DMS153 treated with DMSO at 0.1 percent for 48 hours (cell line): ENCODE results near the gene OLR1.
A peak's percentile ranks its signal among the peaks of the same experiment; 100 is the strongest.

Source experiments
- DNase-seq: peaks from one replicate; lab custom pipeline; 2025; ENCODE audit not compliant: unreplicated experiment; lab: John Stamatoyannopoulos, UW

The OLR1 gene

DNA sequence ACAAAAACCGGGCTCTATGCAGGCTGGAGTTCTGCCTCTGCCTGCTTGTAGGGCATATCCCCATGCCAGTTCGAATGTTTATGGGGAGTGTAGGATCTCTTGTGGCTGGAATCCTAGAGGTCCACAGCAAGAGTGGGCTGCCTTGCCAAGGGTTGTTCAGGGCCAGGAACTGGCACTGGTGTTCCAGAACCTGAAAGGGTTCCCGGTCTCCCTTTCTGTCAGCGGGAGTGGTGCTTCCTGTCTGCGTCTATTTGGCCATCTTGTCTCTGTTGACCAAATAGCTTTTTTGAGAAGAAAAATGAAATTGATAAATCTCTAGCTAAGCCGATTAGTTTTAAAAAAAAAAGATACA lies 17.8 kb downstream of the OLR1 start:
- no peak for DNase-seq

GRCh38 chr12:10153271-10154144 lies 18.4 kb downstream of the OLR1 start:
- peak; percentile 82 for DNase-seq

- DNase-seq, result no peak
Observed at GRCh38 chr12:10151621-10152020, 20.3 kb downstream of the OLR1 start.

- DNase-seq, result no peak
Observed at GRCh38 chr12:10147714-10148403, 24.1 kb downstream of the OLR1 start.

- DNase-seq, result no peak
Observed at GRCh38 chr12:10142976-10143589, 28.8 kb downstream of the OLR1 start.

GRCh38 chr12:10140001-10140400 lies 31.9 kb downstream of the OLR1 start:
- peak; percentile 83 for DNase-seq

- peak; percentile 99 for DNase-seq
Observed at GRCh38 chr12:10136637-10137205, 35.2 kb downstream of the OLR1 start.

DNA sequence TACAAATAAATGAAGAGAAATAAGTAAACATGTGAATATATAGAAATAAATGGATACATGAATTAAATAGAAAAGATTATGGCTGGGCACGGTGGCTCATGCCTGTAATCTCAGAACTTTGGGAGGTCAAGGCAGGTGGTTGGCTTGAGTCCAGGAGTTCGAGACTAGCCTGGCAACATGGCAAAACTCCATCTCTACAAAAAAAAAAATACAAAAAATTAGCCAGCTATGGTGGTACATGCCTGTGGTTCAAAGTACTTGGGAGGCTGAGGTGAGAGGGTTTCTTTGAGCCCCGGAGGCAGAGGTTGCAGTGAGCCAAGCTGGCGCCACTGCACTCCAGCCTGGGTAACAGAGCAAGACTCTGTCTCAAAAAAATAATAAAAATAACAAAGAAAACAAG lies 36.8 kb downstream of the OLR1 start:
- no peak for DNase-seq

- DNase-seq, result no peak
Observed at GRCh38 chr12:10132850-10133370, 39.0 kb downstream of the OLR1 start.

DNA sequence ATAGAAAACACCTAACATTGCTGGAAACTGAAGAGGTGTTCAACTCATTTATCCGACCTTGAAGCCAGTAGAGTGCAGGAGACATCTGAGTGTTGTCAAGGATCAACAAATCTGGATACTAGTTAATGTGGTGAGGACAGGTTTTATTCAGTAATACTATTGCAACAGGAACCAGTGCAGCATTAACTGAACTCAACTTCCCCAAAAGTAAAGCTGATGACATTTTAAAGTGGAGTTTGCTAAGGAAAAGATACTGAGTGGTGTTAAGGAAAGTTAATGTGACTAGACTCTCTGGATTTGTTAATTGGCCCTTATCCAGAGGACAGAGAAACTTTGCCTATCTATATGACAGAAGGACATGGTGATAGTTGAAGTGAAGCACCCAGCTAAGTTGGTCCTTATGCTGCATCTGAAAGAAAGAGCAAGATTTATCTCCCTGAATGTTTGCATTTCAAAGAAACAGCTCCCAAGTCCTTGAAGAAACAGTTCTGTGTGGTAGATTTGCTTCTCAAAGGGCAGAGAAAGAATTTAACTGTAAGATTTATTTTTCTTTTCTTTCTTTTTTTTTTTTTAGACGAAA lies 40.7 kb downstream of the OLR1 start:
- no peak for DNase-seq

- peak; percentile 6 for DNase-seq
Observed at GRCh38 chr12:10130042-10130441, 41.9 kb downstream of the OLR1 start, which contains the start of gene CLEC7A. TSS of gene CLEC7A (minus strand) at chr12:10130199. CDS start at chr12:10130082, 117 bp downstream.

DNA sequence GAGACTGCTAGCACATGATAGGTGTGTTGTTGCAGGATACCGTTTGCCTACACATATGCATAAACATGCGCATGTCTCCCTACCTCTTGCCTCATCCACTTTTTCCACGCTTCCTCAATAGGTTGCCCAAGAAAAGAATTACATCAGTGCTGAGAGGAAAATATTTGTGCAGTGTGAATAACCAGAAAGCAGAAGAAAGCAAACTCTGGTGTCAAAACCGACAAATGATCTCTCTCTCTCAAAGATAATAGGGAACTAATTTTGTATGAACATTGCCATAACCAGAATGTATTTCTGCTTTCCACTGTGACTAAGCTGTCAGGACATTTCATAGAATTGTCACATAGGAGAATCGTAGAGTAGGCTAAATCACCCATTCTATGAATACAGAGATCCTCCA lies 43.2 kb downstream of the OLR1 start:
- no peak for DNase-seq

DNA sequence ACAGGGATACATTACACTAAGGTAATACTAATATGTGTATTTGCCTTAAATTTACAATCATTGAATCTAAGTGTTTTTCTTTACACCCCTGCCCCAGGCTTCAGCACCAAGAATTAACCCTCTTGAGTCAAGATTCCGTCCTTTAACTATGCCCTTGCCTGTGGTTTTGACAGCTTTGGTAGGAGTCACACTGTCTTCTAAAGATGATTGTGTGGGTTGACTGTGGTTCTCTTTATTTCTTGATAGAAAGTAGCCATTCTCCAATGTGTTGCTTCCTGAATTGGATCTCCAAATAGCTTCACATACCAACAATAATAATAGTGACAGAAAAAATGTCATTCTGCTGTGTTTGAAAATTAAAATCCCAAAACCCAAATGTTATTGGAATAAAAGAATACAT lies 45.5 kb downstream of the OLR1 start:
- no peak for DNase-seq

DNA sequence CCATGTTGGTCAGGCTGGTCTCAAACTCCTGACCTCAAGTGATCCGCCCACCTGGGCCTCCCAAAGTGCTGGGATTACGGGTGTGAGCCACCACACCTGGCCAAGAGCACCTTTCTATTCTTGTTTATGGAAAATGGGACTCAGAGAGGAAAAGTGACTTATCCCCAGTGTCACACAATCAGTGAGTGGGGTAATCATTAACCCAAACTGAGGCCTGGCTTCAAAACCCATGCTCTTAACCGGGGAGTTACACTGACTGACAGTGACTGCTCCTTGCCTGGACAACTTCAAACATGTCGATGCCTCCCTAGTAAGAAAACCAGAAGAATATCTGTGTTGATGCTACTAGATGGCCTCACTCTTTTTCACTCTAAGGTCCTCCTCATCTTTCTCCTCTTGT lies 49.2 kb downstream of the OLR1 start:
- DNase-seq, result no peak

DNA sequence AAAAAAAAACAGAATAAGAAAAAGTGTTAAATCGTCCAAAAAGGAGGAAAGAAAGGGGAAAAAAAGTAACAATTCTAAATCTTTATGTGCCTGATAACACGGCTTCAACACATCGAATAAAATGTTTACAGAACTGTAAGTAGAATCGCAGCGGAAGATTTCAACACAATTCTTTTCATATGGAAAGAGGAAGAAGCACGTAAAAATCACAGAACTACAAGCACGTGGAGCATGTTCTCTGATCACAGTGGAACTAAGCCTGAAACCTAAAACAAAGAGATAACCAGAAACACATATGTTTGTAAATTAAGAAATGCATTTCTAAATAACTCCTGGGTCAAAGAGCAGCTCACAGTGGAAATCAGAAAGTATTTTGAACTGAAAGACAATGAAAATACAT lies 50.7 kb downstream of the OLR1 start:
- no peak for DNase-seq

DNA sequence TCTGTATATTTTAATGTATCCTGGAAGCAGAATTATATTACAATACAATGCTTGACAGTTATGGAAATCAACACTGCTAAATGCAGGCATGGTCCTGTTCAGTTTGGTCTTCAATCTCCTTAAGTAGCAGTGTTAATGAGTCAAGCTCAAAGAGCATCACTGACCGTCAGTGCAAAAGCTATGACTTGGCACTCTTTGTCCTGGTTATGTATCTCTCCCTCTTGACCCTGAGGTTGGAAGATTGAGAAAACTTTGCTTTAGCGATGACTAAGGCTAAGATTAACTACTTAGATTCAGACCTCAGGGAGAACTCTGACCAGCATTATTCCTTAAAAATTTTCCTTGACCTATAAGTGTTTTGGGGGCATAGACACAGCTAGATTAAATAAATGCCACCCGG lies 52.9 kb downstream of the OLR1 start:
- DNase-seq, result no peak

DNA sequence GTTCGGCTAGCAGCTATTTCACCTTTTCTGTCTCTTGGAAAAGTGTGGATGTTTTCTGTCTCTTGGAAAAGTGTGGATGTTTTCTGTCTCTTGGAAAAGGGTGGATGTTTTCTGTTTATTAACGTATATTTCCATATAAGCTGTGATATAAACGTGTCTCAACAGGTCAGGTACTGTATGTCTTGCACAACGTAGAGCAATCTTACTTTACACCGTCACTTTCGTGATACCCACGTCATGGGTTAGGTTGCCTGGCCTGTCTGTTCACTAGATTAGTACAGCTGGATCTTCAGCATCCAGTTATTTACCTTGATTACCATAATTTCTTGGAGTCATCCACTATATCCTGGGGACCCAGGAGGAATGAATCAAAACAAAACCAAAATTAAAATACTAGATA lies 56.0 kb downstream of the OLR1 start:
- no peak for DNase-seq

DNA sequence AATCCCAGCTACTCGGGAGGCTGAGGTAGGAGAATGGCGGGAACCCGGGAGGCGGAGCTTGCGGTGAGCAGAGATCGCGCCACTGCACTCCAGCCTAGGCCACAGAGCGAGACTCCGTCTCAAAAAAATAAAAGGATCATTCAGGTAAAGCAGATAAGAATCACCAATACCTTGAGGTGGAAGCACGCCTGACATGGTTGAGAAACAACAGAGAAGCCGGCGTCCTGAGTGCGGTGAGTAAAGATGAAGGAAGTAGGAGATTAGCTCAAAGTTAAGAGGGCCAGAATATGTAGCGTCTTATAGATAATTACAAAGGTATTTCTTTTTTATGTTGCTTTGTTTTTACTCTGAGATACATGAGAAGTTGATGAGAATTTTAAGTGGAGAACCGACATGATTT lies 56.6 kb downstream of the OLR1 start:
- DNase-seq, result no peak

- no peak for DNase-seq
Observed at GRCh38 chr12:10113920-10114319, 58.0 kb downstream of the OLR1 start.

DNA sequence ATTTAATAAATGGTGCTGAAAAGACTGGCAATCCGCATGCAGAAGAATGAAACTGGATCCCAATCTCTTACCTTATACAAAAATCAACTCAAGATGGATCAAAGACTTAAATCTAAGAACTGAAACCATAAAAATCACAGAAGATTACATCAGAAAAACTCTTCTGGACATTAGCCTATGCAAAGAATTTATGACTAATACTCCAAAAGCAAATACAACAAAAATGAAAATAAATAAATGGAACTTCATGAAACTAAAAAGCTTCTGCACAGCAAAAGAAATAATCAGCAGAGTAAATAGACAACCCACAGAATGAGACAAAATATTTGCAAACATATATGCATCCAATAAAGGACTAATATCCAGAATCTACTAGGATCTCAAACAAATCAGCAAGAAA lies 58.9 kb downstream of the OLR1 start:
- DNase-seq, result no peak

- DNase-seq, result no peak
Observed at GRCh38 chr12:10111451-10111850, 60.5 kb downstream of the OLR1 start.
